ENCODE results near the gene SYTL2.
"Not testable (repeated sequence)": the region's sequence is repeated elsewhere in the genome, so short reads cannot be mapped to it uniquely, and the experiment has no call there.

SYTL2 gene, protein sequence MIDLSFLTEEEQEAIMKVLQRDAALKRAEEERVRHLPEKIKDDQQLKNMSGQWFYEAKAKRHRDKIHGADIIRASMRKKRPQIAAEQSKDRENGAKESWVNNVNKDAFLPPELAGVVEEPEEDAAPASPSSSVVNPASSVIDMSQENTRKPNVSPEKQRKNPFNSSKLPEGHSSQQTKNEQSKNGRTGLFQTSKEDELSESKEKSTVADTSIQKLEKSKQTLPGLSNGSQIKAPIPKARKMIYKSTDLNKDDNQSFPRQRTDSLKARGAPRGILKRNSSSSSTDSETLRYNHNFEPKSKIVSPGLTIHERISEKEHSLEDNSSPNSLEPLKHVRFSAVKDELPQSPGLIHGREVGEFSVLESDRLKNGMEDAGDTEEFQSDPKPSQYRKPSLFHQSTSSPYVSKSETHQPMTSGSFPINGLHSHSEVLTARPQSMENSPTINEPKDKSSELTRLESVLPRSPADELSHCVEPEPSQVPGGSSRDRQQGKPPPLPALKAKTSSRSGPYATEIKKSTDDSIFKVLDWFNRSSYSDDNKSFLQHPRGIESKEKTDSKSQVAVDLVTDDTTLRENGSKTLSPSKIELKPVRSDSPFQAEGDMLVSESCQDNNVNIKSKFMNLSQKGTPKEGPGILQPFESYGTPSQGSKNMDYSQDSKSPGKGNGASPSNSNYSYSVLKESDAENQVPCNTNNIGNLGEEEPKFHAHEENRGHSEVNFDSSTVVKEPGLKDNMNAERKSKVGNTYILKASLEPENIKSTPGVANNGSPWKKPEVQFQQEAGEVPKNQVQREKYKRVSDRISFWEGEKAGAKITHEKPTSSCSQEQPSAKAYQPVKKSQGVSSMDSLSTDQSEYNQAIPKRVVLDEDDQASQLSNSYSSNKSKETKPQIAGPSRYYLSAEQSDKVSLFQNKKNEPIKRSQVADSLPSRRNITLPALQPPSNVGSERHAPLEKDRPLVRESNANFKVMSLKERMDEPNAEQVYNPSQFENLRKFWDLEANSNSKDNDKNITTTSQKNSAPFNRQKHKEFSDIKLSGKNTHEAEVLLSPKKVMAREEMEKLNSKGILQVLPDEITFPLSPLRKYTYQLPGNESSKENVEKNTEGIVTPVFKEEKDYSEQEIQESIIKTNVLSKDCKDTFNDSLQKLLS (N-terminal part only)

DNA sequence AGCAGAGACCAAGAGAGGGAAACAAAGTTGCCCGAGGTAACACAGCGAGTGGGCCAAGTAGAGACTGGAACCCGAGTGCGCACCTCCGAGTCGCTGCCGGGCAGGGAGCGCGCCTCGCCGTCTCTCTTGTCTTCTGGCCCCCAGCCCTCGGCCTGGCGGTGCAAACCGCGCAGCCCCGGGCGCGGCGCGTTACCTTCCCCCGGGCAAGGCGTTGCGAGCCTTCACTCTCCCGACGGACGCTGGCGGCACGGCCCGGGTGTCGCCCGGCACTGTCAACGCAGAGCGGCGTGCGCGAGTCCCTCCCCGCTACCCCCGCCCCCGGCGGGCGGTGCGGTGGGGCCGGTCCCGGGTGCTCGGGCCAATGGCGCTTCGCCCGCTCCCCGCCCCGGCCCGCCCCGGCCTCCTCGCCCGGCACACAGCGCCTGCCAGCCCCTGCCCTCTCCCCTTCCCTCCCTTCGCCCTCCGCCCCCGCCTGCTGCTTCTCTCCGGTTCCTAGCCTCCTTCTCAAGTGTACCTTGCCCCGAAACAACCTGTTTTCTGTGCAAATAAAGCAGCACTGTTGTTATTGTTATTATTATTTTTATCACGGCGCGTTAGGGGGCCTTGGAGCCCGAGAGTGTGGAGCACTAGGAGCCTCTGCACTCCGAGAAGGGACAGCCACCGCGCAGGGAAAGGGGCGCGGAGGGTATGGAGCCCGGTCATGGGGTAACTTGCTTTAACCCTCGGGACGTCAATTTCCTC is at the start of gene SYTL2:
TSS of gene SYTL2 (minus strand) at position 271 of the 741 bp plus-strand sequence. CDS start 53,416 bp downstream, outside the sequence.
- peak; percentile 93 for ATAC-seq
- H3K4me1 Mint-ChIP-seq: peaks cover 31% of the 10 kb centered on the region

DNA sequence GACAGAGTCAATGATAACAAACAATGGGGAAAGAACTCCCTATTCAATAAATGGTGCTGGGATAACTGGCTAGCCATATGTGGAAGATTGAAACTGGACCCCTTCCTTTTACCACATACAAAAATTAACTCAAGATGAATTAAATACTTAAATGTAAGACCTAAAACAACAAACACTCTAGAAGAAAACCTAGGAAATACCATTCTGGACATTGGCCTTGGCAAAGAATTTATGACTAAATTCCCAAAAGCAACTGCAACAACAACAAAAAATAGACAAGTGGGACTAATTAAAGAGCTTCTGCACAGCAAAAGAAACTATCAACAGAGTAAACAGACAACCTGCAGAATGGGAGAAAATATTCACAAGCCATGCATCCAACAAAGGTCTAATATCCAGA is 48.6 kb upstream of the SYTL2 start:
- not testable (repeated sequence) for H3K9me3 Mint-ChIP-seq, H3K4me3 Mint-ChIP-seq, H3K27ac Mint-ChIP-seq, DNase-seq, ATAC-seq
- Mint-ChIP-seq H3K4me1 (peaks cover 11% of the 10 kb centered on the region), H3K27me3 (peaks cover 15% of the 10 kb centered on the region)

More for the DNA sequence above, at the start of gene SYTL2:
- Mint-ChIP-seq H3K27ac (peak within 1 kb of the TSS; percentile 88 to 90), H3K4me3 (peak within 1 kb of the TSS; percentile 84 to 93), H3K27me3 (peaks cover 22% of the 10 kb centered on the region), H3K9me3 (no peaks in the 10 kb centered on the region)
- peak; percentile 75 to 77 for DNase-seq

DNA sequence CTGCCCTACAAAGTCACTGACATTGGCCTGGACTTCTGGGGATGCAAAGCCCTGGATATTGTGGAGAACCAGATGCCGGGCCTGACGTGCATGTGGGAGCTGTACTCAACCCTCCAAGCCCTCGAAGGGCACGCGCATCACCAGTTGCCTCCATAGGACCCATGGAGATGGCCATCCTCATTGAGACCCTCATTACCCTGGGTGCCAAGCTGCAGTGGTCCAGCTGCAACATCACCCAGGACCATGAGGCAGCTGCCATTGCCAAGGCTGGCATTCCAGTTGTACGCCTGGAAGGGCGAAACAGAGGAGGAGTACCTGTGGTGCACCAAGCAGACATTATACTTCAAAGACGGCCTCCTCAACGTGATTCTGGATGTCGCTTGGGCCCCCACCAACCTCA is 46.2 kb upstream of the SYTL2 start:
- Mint-ChIP-seq H3K4me1 (peaks cover 11% of the 10 kb centered on the region), H3K27ac (no peak overlapping the region), H3K27me3 (peaks cover 11% of the 10 kb centered on the region), H3K9me3 (no peaks in the 10 kb centered on the region), H3K4me3 (no peak overlapping the region)
- ATAC-seq (no peak), DNase-seq (no peak)

DNA sequence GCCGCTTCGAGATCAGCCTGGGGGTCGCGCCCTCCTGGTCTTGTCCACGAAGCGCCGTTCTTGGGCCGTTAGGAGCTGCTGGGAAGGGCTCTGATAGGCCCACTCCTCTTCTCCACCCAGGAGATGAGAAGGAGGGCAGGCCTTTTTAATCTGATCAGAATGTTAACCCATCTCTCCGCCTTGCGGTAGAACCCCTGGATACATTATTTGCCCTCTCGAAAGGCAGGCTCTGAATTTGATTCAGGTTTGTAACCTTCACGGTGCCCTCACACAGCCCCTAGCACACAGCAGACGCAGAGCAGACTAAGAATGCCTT is 44.4 kb upstream of the SYTL2 start, which contains the start of gene CCDC83:
TSS of gene CCDC83 (plus strand) at position 43 of the 316 bp plus-strand sequence. CDS start 9,741 bp downstream, outside the sequence.
- Mint-ChIP-seq H3K27me3 (peaks cover 7% of the 10 kb centered on the region), H3K4me3 (peak within 1 kb of the TSS; percentile 89 to 94), H3K4me1 (peaks cover 11% of the 10 kb centered on the region), H3K9me3 (peaks cover 0 to under 1% of the 10 kb centered on the region in 2 donors), H3K27ac (peak within 1 kb of the TSS; percentile 92 to 97)
- no peak for ATAC-seq
- no peak for DNase-seq

DNA sequence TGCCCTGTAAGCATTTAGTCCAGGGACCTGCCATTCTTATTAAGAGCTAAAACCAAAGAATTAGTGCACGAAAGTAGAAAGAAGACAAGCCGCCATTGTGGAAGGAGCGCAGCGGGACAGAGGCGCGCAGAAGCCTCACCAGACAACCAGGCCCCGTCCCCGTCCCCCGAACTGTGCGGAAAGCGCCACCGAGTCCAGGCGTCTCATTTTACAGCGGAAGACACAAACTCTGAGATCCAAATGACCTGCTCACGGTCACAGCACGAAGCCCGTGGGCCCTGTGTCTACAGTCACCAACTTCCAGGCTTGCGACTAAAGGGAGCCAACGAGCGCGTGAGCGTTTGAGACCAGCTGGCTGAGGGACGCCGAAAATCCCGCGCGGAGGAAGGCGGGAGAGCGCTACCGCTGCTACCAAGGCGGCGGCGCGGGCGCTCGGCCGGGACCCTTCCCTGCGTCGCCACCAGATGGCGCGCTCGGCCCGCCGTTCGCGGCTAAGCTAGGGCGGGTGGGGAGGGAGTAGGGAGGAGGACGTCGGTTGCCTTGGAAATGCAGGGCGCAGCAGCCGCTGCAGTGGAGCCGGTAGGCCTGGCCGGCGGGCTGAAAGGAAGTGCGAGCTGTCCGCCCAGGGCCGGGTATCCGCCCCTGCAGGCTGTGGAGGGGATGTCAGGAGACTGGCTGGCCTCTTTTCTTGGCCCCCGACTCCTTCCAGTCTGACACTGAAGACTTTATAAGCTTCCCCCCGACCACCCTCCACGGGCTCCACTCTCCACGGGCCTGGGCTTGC is 43.8 kb upstream of the SYTL2 start:
- peak; percentile 93 to 96 for DNase-seq
- Mint-ChIP-seq H3K4me1 (peaks cover 11% of the 10 kb centered on the region), H3K27ac (peak overlapping the region; percentile 92 to 97), H3K9me3 (peaks cover 0 to 4% of the 10 kb centered on the region in 2 donors), H3K27me3 (peaks cover 7% of the 10 kb centered on the region), H3K4me3 (peak overlapping the region; percentile 89 to 94)
- ATAC-seq: peak; percentile 98

DNA sequence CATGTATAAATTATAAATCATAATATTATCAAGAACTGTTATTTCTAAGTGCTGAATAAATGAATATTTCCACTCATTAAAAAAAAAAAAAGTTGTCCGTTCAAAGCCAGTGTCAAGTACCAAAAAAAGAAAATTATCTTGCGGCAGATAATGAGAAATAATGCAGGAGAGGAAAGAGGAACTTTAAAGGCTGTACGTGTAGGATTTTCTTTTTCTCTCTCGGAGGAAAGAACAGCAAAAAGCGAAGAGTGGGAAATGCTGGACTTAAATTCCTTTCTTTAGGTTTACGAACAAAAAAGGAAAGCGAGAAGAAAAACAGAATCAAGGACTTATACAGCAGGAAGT is 43.2 kb upstream of the SYTL2 start:
- peaks cover 0 to 4% of the 10 kb centered on the region in 2 donors for H3K9me3 Mint-ChIP-seq
- ATAC-seq (no peak), DNase-seq (no peak)
- H3K4me3 Mint-ChIP-seq: peak overlapping the region; percentile 89 to 94
- H3K27me3 Mint-ChIP-seq: peaks cover 7% of the 10 kb centered on the region
- peak overlapping the region; percentile 92 to 97 for H3K27ac Mint-ChIP-seq
- H3K4me1 Mint-ChIP-seq: peaks cover 11% of the 10 kb centered on the region

DNA sequence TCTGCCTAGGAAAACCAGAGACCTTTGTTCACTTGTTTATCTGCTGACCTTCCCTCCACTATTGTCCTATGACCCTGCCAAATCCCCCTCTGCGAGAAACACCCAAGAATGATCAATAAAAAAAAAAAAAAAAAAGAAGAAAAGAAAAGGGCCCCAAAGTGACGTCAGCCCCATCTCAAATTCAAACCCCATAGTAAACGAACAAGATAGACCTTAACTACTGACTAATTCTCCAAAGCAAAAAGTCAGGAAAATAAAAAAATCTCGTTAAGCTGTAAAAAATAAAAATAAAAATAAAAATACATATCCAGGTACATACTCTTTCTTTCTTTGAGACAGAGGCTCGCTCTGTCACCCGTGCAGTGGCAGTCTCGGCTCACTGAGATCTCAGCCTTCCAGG is 42.6 kb upstream of the SYTL2 start:
- DNase-seq, H3K9me3 Mint-ChIP-seq, ATAC-seq, H3K27me3 Mint-ChIP-seq, H3K27ac Mint-ChIP-seq, H3K4me3 Mint-ChIP-seq: not testable (repeated sequence)
- H3K4me1 Mint-ChIP-seq: peaks cover 11% of the 10 kb centered on the region

DNA sequence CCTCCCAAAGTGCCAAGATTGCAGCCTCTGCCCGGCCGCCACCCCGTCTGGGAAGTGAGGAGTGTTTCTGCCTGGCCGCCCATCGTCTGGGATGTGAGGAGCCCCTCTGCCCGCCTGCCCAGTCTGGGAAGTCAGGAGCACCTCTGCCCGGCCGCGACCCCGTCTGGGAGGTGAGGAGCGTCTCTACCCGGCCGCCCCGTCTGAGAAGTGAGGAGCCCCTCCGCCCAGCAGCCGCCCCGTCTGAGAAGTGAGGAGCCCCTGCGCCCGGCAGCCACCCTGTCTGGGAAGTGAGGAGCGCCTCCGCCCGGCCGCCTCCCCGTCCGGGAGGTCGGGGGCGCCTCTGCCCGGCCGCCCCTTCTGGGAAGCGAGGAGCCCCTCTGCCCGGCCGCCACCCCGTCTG is 41.8 kb upstream of the SYTL2 start:
- not testable (repeated sequence) for ATAC-seq, H3K4me3 Mint-ChIP-seq, DNase-seq, H3K27me3 Mint-ChIP-seq, H3K27ac Mint-ChIP-seq, H3K9me3 Mint-ChIP-seq
- H3K4me1 Mint-ChIP-seq: peaks cover 11% of the 10 kb centered on the region

DNA sequence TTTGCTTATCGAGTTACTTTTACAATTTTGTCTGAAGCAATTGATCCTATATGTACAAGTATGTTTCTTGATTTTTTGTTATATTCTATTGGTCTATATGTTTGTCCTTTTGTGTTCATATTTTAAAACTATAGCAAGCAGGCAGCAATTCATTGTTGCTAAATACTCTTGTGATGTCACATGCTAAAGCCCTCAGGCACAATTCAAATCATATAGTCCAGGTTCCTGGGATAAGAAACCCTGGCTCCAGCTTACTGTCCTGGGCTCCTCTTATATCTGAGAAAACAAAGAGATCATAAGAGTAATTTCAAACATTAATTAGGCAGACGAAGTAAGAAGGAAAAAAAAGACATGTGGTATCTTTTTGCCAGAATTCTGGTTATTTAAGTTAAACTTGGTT is 37.6 kb upstream of the SYTL2 start:
- no peak for DNase-seq
- H3K9me3 Mint-ChIP-seq: peaks cover 0 to 4% of the 10 kb centered on the region in 2 donors
- no peak for ATAC-seq
- peaks cover 11% of the 10 kb centered on the region for H3K4me1 Mint-ChIP-seq
- H3K27ac Mint-ChIP-seq: no peak overlapping the region
- no peaks in the 10 kb centered on the region for H3K27me3 Mint-ChIP-seq
- no peak overlapping the region for H3K4me3 Mint-ChIP-seq

DNA sequence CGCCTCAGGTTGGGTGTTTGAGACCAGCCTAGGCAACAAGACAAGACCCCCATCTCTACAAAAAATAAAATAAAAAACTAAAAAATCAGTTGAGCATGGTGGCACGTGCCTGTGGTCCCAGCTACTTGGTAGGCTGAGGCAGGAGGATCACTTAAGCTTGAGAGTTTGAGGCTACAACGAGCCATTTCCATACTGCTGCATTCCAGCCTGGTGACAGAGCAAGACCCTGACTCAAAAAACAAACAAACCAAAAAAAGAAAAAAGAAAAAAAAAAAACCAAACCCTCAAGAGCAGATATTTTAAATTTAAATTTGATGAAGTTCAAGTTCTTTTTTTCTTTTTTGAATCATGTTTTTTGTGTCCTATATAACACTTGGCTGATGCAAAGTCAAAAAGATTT is 37.1 kb upstream of the SYTL2 start:
- H3K4me3 Mint-ChIP-seq: no peak overlapping the region
- H3K27me3 Mint-ChIP-seq: no peaks in the 10 kb centered on the region
- H3K4me1 Mint-ChIP-seq: peaks cover 11% of the 10 kb centered on the region
- ATAC-seq (no peak), DNase-seq (no peak)
- peaks cover 0 to 4% of the 10 kb centered on the region in 2 donors for H3K9me3 Mint-ChIP-seq
- H3K27ac Mint-ChIP-seq: no peak overlapping the region

DNA sequence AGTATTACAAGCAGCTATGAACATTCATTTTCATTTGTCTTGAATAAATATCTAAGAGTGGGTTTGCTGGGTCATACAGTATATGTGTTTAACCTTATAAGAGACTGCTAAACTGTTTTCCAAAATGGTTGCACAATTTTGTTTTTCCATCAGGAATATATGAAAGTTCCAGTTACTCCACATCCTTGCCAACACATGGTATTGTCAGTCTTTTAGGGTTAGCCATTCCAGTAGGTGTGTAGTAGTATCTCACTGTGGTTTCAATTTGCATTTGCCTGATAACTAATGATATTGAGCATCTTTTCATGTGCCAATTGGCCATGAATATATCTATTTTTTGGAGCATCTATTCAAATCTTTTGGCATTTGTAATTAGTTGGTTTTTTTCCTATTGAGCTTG is 36.5 kb upstream of the SYTL2 start:
- no peak for ATAC-seq
- H3K4me3 Mint-ChIP-seq: no peak overlapping the region
- no peak overlapping the region for H3K27ac Mint-ChIP-seq
- peaks cover 0 to 4% of the 10 kb centered on the region in 2 donors for H3K9me3 Mint-ChIP-seq
- H3K27me3 Mint-ChIP-seq: no peaks in the 10 kb centered on the region
- peaks cover 11% of the 10 kb centered on the region for H3K4me1 Mint-ChIP-seq
- DNase-seq: no peak

DNA sequence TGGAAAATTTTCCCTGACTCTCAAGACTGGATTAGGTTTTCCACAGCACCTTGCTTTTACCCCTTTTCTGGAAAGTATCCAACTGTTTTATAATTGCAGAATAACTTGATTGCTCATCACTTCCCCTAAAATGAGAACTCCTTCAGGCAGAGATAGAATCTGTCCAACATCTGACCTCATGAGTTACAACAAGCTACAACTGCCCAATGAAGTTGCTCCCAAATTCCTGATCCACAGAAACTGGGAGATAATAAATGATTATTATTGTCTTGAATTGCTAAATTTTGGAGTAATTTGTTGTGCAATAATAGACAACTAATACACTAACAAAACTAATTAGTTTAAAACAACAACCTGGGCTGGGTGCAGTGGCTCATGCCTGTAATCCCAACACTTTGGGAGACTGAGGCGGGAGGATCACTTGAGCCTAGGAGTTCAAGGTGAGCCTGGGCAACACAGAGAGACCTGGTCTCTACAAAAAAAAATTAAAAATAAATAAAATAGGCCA is 34.2 kb upstream of the SYTL2 start:
- Mint-ChIP-seq H3K4me1 (peaks cover 11% of the 10 kb centered on the region), H3K27me3 (no peaks in the 10 kb centered on the region), H3K9me3 (peaks cover 0 to 2% of the 10 kb centered on the region in 2 donors), H3K27ac (no peak overlapping the region), H3K4me3 (no peak overlapping the region)
- ATAC-seq (no peak), DNase-seq (no peak)

DNA sequence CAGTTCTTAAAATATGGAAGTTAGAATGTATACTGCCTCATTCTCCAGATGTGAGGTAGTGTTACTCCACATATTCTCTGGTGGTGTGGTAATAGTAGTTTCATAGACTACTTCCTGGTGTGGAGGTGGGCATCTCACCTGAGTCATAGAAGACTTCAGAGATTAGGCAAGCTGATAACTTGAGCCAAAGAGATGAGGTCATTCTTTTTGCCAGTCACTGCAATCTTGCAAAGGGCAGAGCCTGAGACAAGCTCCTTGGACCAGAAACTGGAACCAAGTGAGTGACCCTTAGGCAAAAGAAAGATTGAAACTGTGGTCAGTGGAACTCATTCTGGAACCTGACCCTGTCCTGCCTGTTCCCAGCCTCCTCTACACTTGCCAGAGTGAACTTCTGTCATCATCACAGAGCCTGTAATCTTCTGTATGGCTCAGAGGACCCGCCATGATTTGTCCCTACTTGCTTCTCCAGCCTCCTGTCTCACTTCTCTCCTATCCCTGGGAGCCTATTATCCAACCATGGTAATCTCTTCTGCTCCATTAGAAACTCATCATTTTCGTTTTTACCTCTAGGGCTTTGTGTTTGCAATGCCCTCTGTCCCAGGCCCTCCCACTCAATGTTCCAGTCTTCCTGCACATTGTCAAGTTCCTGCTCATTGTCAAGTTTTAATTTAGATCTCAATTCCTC is 33.6 kb upstream of the SYTL2 start:
- ATAC-seq (peak; percentile 95), DNase-seq (peak in 1 of 2 donors; percentile 23)
- Mint-ChIP-seq H3K4me1 (peaks cover 11% of the 10 kb centered on the region), H3K27ac (no peak overlapping the region), H3K9me3 (no peaks in the 10 kb centered on the region), H3K27me3 (no peaks in the 10 kb centered on the region), H3K4me3 (no peak overlapping the region)

DNA sequence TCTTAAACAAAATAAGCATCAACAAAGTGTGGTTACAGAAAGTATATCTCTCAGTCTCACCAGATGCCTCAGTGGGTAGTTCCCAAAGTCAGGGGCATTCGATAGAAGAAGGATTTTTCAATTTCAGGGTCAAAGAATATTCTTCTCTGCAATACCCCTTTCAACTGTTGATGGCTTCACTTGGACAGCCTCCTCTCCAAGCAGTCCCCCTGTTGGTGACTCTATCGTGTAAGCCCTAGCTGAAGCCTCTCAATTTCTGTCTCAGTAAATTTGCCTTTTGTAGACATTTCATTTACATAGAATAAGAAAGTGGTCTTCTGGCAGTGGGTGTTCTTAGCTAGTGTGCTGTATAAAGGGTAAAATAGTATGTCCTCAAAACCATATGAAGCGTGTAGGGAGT is 33.0 kb upstream of the SYTL2 start:
- Mint-ChIP-seq H3K9me3 (no peaks in the 10 kb centered on the region), H3K4me3 (no peak overlapping the region), H3K4me1 (peaks cover 11% of the 10 kb centered on the region), H3K27me3 (no peaks in the 10 kb centered on the region), H3K27ac (no peak overlapping the region)
- ATAC-seq: no peak
- no peak for DNase-seq
